Left lobe of liver (tissue), 2 donors: ENCODE data around the gene WIF1. TPM values are rescaled to one million over a fixed set of nuclear protein-coding genes. Genes with fewer than 3 reads are reported as not detected.
A peak's percentile ranks its signal among the peaks of the same experiment; 100 is the strongest.

Experiments used
- ATAC-seq: fragments of 200-7000 bp; cut with Tn5 transposase; one replicate; pipeline ENCODE4 v1.9.1; 2020; ENCODE audit warnings: mild to moderate bottlenecking, moderate library complexity
- DNase-seq: peaks from one replicate; pipeline ENCODE4 v3.0.0-alpha.2; 2020; ENCODE audit warnings: low spot score
- total RNA-seq: library from RNA; stranded (reverse); gene quantifications from one replicate; pipeline ENCODE4 v1.2.1, GENCODE V29; 2021
- donor health status: DM: no; HTN: no; CAD: no; lungs with moderate emphysema.
- donor health status: DM: no; HTN: yes; CAD: no.

Gene WIF1
- total RNA-seq, 1 donor from 2014 or later, result 0.08 TPM

GRCh38 chr12:65123435-65124063, 2.4 kb upstream of the WIF1 start:
- DNase-seq (no peak), ATAC-seq (peak; percentile 34)

DNA sequence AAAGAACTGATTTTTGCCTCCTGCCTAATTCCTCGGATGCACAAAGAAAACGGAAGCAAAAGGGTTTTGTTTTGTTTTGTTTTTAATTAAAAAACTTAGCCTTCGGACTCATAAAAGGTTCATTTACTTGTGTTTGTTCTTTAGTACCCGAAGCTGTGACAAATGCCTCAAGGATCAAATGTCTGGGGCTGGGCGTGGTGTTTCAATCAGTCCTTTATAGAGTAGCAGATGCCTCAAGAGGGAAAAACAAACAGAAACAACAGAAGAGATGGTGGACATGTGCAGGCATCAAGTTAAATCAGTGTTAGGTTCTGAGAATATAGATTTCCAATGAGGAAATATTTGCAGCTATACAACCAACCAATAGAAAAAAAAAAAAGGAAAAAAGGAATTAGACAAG, 1.6 kb upstream of the WIF1 start:
- DNase-seq (no peak), ATAC-seq (no peak)

- ATAC-seq, result no peak
- no peak for DNase-seq
Measured at GRCh38 chr12:65121956-65122469, 908 bp upstream of the WIF1 start.

GRCh38 chr12:65119063-65119462, 2.0 kb downstream of the WIF1 start:
- DNase-seq (no peak), ATAC-seq (no peak)

- DNase-seq (no peak), ATAC-seq (no peak)
Measured at GRCh38 chr12:65113621-65114035, 7.5 kb downstream of the WIF1 start.

DNA sequence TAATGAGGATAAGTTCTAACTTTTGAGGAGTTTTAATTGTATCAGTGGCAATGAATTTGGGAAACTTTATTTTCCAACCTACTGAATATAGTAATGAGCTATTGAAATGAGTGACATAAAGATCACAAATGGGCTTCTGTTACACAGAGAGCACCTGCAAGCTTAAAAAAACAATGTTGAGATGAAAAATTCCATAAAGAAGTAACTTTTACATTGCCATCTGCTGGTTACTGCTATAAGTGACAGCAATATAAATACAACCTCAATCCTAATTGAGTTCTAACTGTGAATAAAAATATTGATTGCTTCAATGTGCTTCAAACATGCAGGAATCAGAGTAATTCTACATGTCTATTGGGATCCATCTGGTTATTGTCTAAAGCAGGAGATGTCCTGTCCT, 14.2 kb downstream of the WIF1 start:
- ATAC-seq (no peak), DNase-seq (no peak)

- ATAC-seq (no peak), DNase-seq (no peak)
Measured at GRCh38 chr12:65100140-65100539, 21.0 kb downstream of the WIF1 start.

DNA sequence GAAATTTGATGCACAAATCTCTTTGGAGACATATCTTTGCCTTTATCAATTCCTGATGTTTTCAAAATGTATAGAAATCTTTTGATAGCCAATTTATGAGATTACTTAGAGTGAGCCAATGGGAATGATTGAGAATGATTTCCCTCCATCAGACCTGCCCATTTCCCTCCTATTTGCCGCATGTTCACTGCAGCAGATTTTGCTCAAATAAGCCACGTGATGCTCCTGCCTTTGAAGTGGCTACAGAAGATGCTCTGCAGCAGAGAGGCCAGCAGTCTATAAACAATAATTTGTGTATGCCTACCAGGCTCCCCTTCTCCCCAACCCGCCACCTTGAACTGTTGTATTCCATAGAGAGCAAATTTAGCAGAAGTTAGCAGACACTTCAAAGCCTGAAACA, 21.9 kb downstream of the WIF1 start:
- no peak for ATAC-seq

GRCh38 chr12:65098364-65098763, 22.7 kb downstream of the WIF1 start:
- DNase-seq (no peak), ATAC-seq (no peak)

More for the DNA sequence above, 21.9 kb downstream of the WIF1 start:
- DNase-seq, result no peak

DNA sequence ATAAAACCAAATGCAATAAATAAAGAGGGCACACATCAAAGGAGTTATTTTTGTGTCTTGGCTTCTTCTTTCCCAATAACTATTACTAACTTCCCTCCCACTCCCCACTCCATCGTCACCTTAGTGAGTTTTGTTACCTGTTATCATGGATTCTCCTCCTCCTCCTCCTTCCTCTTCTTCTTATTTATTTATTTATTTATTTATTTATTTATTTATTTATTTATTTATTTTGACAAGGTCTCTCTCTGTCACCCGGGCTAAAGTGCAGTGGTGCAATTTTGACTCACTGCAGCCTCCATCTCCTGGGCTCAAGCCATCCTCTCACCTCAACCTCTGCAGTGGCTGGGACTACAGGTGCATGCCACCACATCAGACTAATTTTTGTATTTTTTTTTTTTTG, 26.4 kb downstream of the WIF1 start:
- DNase-seq (no peak), ATAC-seq (no peak)

DNA sequence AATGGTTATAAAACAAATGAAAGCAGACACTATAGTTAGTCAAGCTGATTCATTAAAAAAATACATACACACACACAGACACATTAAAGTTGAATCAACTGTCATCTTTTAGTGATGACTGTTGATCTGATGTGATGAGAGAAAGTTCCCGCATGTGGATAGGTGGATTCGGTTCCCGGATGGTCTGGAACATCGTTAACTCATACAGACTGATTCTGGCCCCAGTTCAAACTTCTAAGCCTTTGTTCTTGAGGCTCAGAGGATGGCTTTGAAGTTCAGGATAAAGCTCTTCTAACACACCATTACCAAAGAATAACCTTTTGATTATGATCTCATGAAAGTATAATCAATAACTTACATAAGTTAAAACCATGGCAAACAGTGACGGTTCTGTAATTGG, 27.5 kb downstream of the WIF1 start:
- ATAC-seq (no peak), DNase-seq (no peak)

DNA sequence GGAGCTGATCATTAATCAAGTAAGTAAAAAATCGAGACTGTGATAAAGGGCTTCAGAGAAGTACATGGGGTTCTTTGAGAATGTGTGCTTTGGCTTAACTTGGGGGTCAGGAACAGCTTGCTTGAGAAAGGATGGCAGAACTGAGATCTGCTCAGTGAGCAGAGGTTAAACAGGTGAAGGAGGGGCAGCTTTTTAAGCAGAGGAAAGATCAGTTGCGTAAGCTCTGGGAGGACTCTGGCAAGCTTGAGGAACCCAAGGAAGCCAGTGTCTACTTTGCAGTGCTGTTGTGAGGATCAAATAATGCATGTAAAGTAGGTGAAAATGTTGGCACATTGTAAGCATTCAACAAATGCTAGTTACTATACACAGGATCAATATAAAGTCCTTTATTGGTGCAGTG, 30.6 kb downstream of the WIF1 start:
- ATAC-seq, result no peak
- DNase-seq, result no peak

GRCh38 chr12:65086236-65086635, 34.9 kb downstream of the WIF1 start:
- DNase-seq (no peak), ATAC-seq (no peak)

GRCh38 chr12:65084579-65084978, 36.5 kb downstream of the WIF1 start:
- no peak for ATAC-seq
- no peak for DNase-seq

DNA sequence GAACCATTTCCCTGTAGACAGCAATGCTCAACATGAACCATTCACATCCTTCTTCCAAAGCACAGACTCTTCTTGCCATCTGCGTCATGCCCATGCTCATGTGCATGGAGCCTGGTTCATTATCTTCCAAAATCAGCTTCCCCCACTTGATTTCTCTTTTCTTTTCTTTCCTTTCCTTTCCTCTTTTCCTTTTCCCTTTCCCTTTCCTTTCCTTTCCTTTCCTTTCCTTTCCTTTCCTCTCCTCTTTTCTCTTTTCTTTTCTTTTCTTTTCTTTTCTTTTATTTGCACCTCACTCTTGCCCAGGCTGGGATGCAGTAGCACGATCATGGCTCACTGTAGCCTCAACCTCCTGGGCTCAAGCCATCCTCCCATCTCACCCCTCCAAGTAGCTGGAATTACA, 37.5 kb downstream of the WIF1 start:
- ATAC-seq, result no peak

DNA sequence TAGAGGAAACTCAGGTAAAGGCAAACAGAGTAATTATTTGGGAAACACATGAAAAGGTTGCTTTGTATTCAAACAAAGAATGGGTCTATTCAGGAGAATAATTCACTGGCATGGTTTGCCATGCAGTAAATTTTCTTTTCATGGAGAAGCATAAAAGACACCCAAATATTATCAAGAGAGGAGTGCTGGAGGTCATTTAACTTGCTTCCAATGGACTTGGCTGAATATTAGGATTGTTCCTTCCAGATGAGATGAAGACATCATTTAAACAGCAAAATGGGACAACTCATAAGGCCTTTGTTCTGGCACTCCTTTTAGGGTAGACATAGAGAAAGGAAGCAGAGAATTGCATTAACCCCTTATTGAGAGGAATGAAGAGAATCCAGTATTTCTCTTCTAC, 38.7 kb downstream of the WIF1 start:
- ATAC-seq (no peak), DNase-seq (no peak)

More for the DNA sequence above, 37.5 kb downstream of the WIF1 start:
- DNase-seq, result no peak

DNA sequence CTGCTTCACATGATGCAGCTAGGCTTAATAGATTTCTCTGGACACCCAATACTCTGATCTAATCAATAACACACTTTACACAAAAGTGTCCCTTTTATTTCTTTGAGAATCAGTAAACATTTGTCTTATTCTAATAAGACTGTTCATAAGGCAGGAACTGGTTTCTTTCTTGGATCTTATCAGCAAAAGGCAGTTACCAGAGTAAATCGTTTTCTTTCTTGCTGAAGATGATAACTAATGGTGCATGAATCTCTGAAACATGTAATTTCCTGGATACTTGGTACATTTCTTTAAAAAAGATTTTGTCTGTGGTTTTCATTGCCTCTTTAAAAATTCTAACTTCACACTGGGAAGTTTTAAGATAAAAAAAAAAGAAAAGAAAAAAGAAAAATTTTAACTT, 39.6 kb downstream of the WIF1 start:
- DNase-seq, result no peak
- ATAC-seq, result no peak

DNA sequence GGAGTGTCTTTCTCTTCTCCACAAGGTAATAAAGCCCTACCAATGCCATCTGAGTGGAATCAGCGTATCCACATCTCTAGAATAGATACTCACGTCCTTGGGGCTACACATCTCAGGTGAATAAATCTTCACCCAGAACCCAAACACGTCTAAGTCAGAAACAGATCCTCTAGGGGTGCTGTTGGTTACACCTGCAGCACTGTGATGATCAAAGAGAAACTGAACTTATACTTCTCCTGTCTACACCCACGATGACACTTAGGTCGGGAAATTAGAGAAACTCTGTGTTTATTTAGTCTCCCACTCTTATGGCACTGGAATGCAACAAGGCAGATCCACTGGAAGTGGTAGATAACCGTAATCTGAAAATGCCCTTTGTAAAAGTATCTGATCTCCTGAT, 46.2 kb downstream of the WIF1 start:
- ATAC-seq (no peak), DNase-seq (no peak)

DNA sequence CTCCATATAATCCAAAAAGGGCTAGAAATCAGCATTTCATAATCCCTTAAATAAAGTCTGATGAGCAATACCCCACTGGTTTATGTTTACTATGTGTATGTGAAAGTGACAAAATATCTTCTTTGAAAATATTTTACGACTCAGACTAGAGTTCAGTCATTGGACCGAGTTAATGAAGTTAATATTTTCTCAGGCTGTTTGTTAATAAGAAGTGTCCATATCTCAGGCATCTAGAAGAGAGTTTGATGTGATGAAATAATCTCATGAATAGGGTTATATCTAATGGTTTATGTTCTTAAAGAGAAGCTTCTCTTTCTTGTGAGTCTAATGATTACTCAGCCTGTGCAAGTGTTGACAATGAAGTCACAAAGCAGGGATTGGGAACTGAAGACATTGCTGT, 51.8 kb downstream of the WIF1 start:
- DNase-seq (no peak), ATAC-seq (no peak)

GRCh38 chr12:65067383-65067782, 53.7 kb downstream of the WIF1 start:
- ATAC-seq (no peak), DNase-seq (no peak)

DNA sequence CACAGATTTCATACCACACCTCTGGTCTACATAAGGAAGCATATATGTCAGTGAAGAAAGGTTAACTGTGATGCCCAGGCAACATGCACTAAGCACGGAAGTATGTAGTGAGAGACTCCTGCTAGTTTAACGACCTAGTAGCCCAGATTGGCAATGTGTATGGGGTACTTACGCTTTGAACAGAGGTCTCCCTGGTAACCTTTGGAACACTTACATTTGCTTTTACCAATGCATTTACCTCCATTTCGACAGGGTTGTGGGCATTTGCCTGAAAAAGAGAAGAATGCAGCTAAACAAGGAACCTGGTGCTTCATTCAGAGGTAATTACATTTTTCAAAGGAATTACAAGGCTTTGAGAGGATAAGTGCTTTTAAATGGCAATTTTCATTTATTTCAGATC, 65.2 kb downstream of the WIF1 start:
- DNase-seq, result no peak
- no peak for ATAC-seq

DNA sequence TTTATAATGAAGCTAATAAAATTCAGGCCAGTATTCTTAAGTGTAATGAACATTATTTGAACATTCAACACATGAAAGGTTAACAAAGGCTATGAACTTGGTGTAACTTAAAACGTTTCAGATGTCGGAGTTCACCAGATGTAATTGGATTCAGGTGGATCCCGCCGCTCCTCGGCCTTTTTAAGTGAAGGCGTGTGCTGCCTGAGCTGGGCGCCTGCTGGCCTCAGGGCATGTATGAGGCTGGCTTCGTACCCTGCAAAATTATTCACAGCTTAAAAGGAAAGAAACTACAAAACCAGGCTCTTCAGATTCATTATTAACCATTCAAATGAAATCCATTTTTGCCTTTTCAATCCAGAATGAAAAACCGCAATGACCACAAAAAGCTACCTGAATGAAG, 69.9 kb downstream of the WIF1 start:
- no peak for ATAC-seq

GRCh38 chr12:65045269-65045668, 75.8 kb downstream of the WIF1 start:
- no peak for DNase-seq
- no peak for ATAC-seq

More for the DNA sequence above, 69.9 kb downstream of the WIF1 start:
- DNase-seq, result no peak
